Measurements from ENCODE around the gene THBS2.
"Not testable (repeated sequence)": the region's sequence is repeated elsewhere in the genome, so short reads cannot be mapped to it uniquely, and the experiment has no call there.

The THBS2 gene

DNA sequence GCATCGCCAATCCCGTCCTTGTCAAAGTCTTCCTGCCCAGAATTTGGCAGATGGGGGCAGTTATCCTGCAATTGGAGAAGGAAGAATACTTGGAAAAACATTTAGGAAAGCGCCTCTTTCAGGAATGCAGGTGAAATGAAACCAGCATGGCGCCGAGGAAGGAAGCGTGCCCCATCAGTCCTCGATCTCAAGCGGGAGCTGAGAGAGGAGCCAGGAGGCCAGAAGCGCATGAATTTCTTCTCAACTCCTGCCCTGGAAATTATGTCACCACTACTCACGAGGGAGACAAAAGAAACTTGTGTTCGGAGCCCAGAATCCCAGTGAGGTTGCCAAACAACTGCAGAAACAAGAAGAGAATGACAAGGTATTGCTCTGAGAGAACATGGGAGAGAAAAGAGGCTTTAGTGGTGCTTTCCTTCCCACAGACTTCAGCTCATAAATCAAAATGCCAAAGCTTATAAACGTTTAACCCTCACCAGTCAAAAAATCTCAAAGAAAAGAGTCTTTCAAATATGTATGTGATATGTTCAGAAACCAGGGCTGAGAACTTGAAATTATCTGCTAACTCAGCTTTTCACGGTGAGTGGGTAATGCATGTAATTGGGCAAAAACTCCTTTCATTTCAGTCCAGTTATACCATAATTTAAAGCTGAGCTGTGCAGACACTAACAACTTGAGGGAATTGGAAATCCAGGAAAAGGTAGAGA is 23.9 kb downstream of the THBS2 start:
- no peak for DNase-seq

DNA sequence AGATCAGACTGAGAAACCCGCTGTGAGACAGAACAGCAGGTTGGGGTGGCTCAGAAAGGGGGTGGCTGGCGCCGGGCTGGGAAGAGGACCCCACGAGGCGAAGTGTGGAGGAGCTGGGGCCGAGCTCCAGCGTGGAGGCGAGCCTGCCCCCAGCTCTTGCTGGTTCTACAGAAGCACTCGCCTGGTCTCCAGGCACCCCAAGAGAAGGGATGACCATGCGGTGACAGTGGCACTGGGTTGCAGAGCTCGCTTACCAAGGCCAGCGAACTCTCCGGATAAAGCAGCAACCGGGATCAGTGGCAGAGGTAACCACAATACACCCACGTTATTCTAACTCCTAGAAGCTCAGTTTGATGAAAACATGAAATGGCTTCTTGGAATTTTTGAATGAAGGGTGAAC is 26.5 kb downstream of the THBS2 start:
- DNase-seq = no peak

DNA sequence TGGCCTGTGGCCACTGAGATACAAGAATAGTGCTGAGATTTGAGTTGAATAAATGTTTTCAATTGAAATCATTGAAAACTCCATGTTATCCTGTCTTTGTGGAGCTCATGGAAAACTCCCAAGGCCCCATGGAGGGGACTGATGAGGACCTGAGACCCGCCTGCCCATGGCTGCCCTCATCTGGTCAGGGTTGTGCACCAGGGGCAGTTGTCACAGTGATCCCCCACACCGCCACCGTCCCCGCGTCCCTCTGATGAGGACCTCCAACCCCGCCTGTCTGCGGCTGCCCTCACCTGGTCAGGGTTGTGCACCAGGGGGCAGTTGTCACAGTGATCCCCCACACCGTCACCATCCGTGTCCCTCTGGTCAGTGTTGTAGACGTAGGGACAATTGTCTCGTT is 27.8 kb downstream of the THBS2 start:
- no peak for DNase-seq

DNA sequence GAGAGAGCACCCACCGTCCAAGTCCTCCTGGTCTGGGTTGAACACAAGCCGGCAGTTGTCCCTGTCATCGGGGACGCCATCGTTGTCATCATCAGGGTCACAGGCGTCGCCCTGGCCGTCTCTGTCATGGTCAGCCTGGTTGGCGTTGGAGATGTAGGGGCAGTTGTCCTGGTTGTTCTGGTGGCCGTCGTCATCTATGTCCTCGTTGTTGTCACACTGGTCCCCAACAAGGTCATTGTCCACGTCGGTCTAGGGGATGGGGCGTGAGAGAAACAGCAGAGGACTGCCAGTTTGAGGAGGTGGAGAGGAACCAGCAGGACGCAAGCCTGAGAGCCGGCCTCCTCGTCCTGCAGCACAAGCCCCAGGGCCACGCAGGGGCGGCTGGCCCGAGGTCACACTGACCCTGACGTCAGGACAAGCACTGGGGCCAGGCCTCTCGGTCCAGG is 28.5 kb downstream of the THBS2 start:
- no peak for DNase-seq

- no peak for DNase-seq
Measured at GRCh38 chr6:169224716-169225115, 28.9 kb downstream of the THBS2 start.

DNA sequence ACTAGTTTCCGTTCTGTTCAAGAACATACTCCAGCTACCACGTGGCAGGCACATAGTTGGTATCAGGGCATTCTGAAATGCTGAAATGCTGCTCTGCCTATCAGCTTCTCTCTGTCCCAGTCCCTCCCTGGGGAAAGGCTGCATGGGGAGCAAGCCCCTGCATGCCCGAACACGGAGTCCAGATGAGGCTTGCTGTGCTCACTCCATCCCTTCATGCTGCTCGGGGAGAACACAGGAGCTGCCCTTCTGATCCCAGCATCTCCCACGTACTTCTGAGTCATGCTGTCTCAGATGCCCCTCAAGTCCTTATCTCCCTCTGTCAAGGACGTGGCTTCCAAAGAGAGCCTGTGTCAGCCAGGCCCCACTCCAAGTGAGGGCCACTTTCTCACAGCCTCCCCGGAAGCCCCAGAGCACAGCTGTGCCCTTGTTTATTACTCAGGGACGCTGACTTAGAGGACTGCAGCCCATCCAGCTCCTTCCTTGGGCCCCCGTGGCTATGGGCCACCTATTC is 29.4 kb downstream of the THBS2 start:
- no peak for DNase-seq

GRCh38 chr6:169223006-169223405 is 30.6 kb downstream of the THBS2 start:
- no peak for DNase-seq

GRCh38 chr6:169222126-169222525 is 31.5 kb downstream of the THBS2 start:
- DNase-seq = no peak

DNA sequence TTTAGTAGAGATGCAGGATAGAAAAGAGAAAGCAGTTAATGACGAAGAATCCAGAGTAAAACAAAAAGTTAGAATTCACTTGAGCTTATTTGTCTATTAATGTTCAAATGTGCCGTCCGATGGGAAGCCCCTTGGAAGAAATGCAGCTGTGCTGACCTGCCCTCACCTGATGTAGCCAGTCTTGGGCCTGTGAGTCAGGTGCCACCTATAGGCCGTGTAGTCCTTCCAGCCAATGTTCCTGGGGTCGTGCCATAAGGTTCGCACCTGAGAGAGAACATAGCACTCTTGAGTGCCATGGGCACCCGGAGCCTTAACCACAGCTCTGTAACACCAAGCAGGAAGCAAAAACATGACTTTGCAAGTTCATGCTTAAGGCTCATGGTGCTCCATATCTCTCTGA is 32.4 kb downstream of the THBS2 start:
- DNase-seq = no peak

DNA sequence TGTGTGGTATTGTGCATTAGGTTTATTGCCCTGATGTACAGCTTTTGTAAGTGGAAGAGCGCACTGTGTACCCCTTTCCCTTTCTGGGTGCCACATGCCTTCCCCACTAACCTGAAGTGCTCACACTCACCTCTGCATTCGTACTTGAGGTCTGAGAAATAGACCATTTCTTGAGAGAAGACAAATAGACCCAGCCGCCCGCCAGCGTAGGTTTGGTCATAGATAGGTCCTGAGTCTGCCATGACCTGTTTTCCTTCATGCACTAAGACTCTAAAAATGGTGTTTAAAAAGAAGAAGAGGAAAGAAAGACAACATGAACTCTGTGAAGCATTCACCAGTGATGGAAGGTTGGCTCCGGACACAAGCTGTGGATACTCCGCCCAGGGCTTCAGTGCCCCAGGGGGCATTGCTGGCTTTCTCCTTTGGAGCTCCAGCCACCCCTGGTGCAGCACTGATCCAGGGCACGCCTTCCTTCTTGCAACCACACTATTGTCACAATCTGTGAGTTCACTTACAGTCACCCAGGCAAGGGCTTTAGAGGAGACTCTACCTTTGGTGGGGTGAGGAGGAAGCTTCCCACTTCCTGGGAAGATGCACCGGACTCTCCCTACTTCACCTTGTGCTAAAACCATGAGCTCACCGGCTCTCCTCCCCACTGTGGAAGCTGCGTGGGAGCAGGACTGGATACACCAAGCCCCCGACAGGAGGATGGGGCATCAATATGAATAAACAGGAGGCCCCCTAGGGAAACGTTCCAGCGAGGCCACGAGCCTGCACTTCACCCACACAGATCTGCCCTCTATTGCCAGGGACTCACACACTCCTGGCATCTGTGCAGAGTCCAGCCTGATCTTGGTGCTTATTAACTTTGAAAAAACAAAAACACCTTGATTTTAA is 33.3 kb downstream of the THBS2 start:
- DNase-seq = no peak

GRCh38 chr6:169217972-169218371 is 35.7 kb downstream of the THBS2 start:
- DNase-seq = no peak

DNA sequence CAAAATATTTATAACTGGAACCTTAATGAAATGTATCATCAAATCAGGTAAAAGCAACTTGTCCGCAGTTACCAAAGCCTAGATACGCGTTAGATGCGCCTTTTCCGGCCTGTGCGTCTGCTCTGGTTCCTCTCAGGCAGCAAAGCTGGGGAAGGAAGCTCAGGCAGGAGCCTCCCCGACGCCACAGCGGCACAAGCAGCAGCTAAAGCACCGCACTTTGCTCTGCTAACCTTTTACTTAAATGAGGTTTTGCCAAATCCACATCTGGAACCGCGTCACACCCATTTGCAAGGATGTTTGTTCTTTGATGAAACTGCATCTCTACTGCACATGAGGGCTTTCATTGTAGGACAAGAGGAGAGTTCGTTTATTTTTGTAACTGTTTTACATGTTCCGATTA is 36.8 kb downstream of the THBS2 start:
- DNase-seq = no peak

GRCh38 chr6:169215201-169215681 is 38.4 kb downstream of the THBS2 start:
- DNase-seq = no peak

- DNase-seq = not testable (repeated sequence)
Measured at GRCh38 chr6:169214789-169215188, 38.9 kb downstream of the THBS2 start.

GRCh38 chr6:169213814-169214520 is 39.7 kb downstream of the THBS2 start:
- DNase-seq = no peak

DNA sequence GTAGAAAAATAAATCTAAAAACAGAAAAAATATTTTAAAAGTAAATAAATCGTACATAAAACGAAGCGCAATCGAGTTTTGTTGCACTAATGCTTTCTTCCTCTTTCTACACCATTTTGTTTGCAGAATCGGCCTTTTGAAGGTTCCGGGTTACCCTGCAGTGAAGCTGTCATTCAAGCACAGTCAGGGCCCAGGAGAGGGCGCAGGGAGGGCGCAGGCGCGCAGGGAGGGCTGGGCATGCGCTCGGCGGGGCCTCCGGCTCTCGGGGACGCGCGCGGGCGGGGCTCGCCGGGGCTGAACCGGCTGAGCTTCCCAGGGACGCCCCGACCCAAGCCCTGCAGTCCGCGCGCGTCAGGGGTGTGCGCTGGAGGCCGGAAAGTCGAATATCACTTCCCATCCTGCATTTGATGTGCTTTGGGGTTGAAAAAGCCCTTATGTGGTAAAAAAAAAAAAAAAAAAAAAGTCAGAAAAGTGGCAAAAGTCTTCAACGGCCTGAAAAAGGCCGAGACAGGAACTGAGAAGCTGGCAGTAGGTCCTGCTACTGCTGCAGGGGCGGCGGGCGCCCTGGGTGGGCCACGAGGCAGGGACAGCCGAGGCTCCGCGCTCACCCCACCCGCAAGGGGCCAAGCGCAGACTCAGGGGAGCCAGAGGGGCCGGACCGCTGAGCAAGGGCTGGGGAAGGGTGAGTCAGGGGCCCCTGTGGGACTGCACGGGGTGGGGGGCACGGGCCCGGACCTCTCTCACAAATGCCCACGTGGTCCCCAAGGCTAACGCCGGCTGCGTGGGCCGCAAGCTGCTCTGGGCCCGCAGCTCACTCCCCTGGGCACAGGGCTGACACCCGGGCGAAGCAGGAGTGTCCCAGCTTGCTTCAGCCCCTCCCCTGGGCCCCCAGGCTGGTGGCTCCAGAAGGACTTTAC is 40.5 kb downstream of the THBS2 start:
- peak; percentile 77 to 91 for DNase-seq

GRCh38 chr6:169212436-169212835 is 41.2 kb downstream of the THBS2 start:
- DNase-seq = no peak

DNA sequence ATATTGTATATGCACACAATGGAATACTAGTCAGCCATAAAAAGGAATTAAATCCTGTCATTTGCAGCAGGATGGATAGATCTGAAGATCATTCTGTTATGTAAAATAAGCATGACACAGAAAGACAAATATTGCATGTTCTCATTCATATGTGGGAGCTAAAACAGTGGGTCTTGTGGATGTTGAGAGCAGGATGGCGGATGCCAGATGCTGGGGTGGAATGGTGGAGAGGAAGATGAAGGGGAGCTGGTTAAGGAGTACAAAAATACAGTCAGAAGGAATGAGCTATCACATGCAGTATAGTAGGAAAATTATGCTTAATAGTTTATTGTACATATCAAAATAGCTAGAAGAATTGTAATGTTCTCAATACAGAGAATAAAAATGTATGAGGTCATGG is 41.8 kb downstream of the THBS2 start:
- DNase-seq = no peak

- DNase-seq = no peak
Measured at GRCh38 chr6:169210611-169211010, 43.0 kb downstream of the THBS2 start.

DNA sequence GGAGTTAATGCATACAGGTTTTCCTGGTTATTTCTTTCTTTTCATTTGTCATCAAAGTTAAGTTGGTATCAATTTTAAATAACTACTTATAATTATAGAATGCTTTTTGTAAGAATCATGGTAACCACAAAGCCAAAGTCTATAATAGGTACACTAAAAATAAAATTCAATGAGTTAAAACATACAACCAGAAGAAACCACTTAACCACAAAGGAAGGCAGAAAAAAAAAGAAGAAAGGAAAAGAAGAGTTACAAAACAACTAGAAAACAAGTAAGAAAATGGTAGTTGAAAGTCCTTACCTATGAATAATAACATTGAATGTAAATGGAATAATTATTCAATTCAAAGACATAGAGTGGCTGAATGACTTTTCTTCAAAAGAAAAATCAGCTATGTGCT is 45.6 kb downstream of the THBS2 start:
- no peak for DNase-seq

- DNase-seq = no peak
Measured at GRCh38 chr6:169207482-169207881, 46.2 kb downstream of the THBS2 start.

Data from NCI-H524 (cell line).